OCI-M2 (cell line): ENCODE measurements around the gene C1R.
"Not testable (repeated sequence)": the region's sequence is repeated elsewhere in the genome, so short reads cannot be mapped to it uniquely, and the experiment has no call there.

ENCODE experiments used
- DNase-seq: peaks from one replicate; lab custom pipeline; 2025; ENCODE audit not compliant: unreplicated experiment; lab: John Stamatoyannopoulos, UW

C1R gene

GRCh38 chr12:7121324-7121723 is 29.1 kb upstream of the C1R start:
- no peak for DNase-seq

GRCh38 chr12:7120166-7120565 is 27.9 kb upstream of the C1R start:
- DNase-seq: no peak

GRCh38 chr12:7118881-7119280 is 26.6 kb upstream of the C1R start:
- DNase-seq: no peak

GRCh38 chr12:7117670-7118069 is 25.4 kb upstream of the C1R start:
- no peak for DNase-seq

- no peak for DNase-seq
Measured at GRCh38 chr12:7116916-7117315, 24.7 kb upstream of the C1R start.

GRCh38 chr12:7116196-7116595 is 24.0 kb upstream of the C1R start:
- no peak for DNase-seq

- DNase-seq: no peak
Measured at GRCh38 chr12:7114851-7115250, 22.6 kb upstream of the C1R start.

- DNase-seq: no peak
Measured at GRCh38 chr12:7114008-7114407, 21.8 kb upstream of the C1R start.

- no peak for DNase-seq
Measured at GRCh38 chr12:7113389-7113871, 21.2 kb upstream of the C1R start.

- no peak for DNase-seq
Measured at GRCh38 chr12:7112041-7112440, 19.8 kb upstream of the C1R start.

GRCh38 chr12:7110661-7111060 is 18.4 kb upstream of the C1R start:
- DNase-seq: no peak

- DNase-seq: no peak
Measured at GRCh38 chr12:7109572-7109920, 17.3 kb upstream of the C1R start.

GRCh38 chr12:7108796-7109571 is 16.7 kb upstream of the C1R start, which contains the start of gene C1RL:
C1RL (minus strand) TSS chr12:7109214; CDS start chr12:7109180, 34 bp downstream.
- no peak for DNase-seq

GRCh38 chr12:7108003-7108795 is 16.0 kb upstream of the C1R start:
- DNase-seq: no peak

- no peak for DNase-seq
Measured at GRCh38 chr12:7107636-7108002, 15.4 kb upstream of the C1R start.

GRCh38 chr12:7107181-7107580 is 14.9 kb upstream of the C1R start:
- not testable (repeated sequence) for DNase-seq

GRCh38 chr12:7106082-7106481 is 13.8 kb upstream of the C1R start:
- DNase-seq: no peak

- no peak for DNase-seq
Measured at GRCh38 chr12:7103837-7104584, 11.8 kb upstream of the C1R start.

- DNase-seq: no peak
Measured at GRCh38 chr12:7102582-7102981, 10.3 kb upstream of the C1R start.

- DNase-seq: no peak
Measured at GRCh38 chr12:7101694-7102131, 9.5 kb upstream of the C1R start.

GRCh38 chr12:7101047-7101693 is 8.9 kb upstream of the C1R start:
- DNase-seq: no peak
